CD8-positive, alpha-beta memory T cell (primary cell): ENCODE results near the gene CKAP5. TPM values are rescaled to one million over a fixed set of nuclear protein-coding genes. Genes with fewer than 3 reads are reported as not detected.
A peak's percentile ranks its signal among the peaks of the same experiment; 100 is the strongest.

ENCODE experiments used
- CTCF ChIA-PET: fragments of 350-600 bp; sonication (Branson Sonifier 250); formaldehyde crosslinking; loops from one replicate; lab custom pipeline; 2021; ENCODE audit warnings: antibody characterized with exemption; lab: Charles Lee
- POLR2A ChIA-PET: fragments of 350-600 bp; sonication (Branson Sonifier 250); formaldehyde crosslinking; loops from one replicate; lab custom pipeline; 2021; ENCODE audit warnings: antibody characterized with exemption; lab: Charles Lee
- DNase-seq, 5 donors: peaks; one replicate each; pipeline versions ENCODE4 v3.0.0 to v3.0.0-alpha.2; 2020 to 2022; ENCODE audit warnings: mixed read lengths in 1 of 5
- H3K27ac ChIP-seq: one replicate; pipeline ENCODE4 v1.7.0; 2013; ENCODE audit warnings: low read depth, mild to moderate bottlenecking, low read length, moderate library complexity
- H3K27me3 ChIP-seq: 2 replicates; pipeline ENCODE4 v1.7.0; 2013; ENCODE audit warnings: low read length, mild to moderate bottlenecking; ENCODE audit not compliant: insufficient read depth, poor library complexity, severe bottlenecking
- H3K36me3 ChIP-seq: 2 replicates; pipeline ENCODE4 v1.7.0; 2013; ENCODE audit warnings: mild to moderate bottlenecking, low read length, moderate library complexity; ENCODE audit not compliant: insufficient read depth
- H3K4me1 ChIP-seq: 2 replicates; pipeline ENCODE4 v1.7.0; 2013; ENCODE audit warnings: mild to moderate bottlenecking, low read length, moderate library complexity; ENCODE audit not compliant: insufficient read depth
- H3K4me3 ChIP-seq: 2 replicates; pipeline ENCODE4 v1.7.0; 2013; ENCODE audit warnings: mild to moderate bottlenecking, low read length
- H3K9me3 ChIP-seq: 2 replicates; pipeline ENCODE4 v1.7.0; 2013; ENCODE audit warnings: mild to moderate bottlenecking, low read length
- H3K27ac Mint-ChIP-seq, 8 donors: one replicate each; pipeline ENCODE4 v1.8.0; 2020 to 2021; ENCODE audit warnings: mixed read lengths in 8 of 8, mild to moderate bottlenecking in 6 of 8, inconsistent platforms in 3 of 8, moderate library complexity in 3 of 8
- H3K27me3 Mint-ChIP-seq, 2 donors: one replicate each; pipeline ENCODE4 v1.8.0; 2020 to 2021; ENCODE audit warnings: mixed read lengths in 2 of 2, mild to moderate bottlenecking in 1 of 2, moderate library complexity in 1 of 2
- H3K36me3 Mint-ChIP-seq, 3 donors: one replicate each; pipeline ENCODE4 v1.8.0; 2020 to 2021; ENCODE audit warnings: mixed read lengths in 3 of 3, inconsistent platforms in 1 of 3, mild to moderate bottlenecking in 1 of 3
- H3K4me1 Mint-ChIP-seq, 3 donors: one replicate each; pipeline ENCODE4 v1.8.0; 2020 to 2021; ENCODE audit warnings: mixed read lengths in 3 of 3, inconsistent platforms in 1 of 3, mild to moderate bottlenecking in 1 of 3
- H3K4me3 Mint-ChIP-seq, 7 donors: one replicate each; pipeline ENCODE4 v1.8.0; 2020 to 2021; ENCODE audit warnings: mixed read lengths in 7 of 7, mild to moderate bottlenecking in 6 of 7, moderate library complexity in 4 of 7, inconsistent platforms in 2 of 7
- H3K9me3 Mint-ChIP-seq, 5 donors: one replicate each; pipeline ENCODE4 v1.8.0; 2020 to 2022; ENCODE audit warnings: mixed read lengths in 5 of 5, mild to moderate bottlenecking in 3 of 5, moderate library complexity in 2 of 5, inconsistent platforms in 1 of 5
- polyA plus RNA-seq: library from polyadenylated mRNA; unstranded; fragments of 300-500 nt; fragmentation: Illumina TruSeq; gene quantifications from one replicate; pipeline ENCODE4 v1.2.3, GENCODE V29; 2021
- total RNA-seq, 2 experiments: library from RNA; stranded (reverse); gene quantifications; one replicate each; pipeline ENCODE4 v1.2.3, GENCODE V29; 2021

The CKAP5 gene
- total and polyA plus RNA-seq, 3 experiments from 2014 or later = 14.2 to 127 (median 114) TPM

GRCh38 chr11:46743043-46743442, 103.0 kb downstream of the CKAP5 start:
- Mint-ChIP-seq H3K27ac (peak overlapping the region in 3 of 8 donors; percentile 1 to 66 (median 5)), H3K27me3 (no peaks in the 10 kb centered on the region), H3K4me1 (no peaks in the 10 kb centered on the region), H3K4me3 (no peak overlapping the region), H3K36me3 (peaks cover 5 to 68% (median 23%) of the 10 kb centered on the region in 3 donors), H3K9me3 (no peaks in the 10 kb centered on the region)
- DNase-seq = no peak
- Histone ChIP-seq H3K4me1 (no peaks in the 10 kb centered on the region), H3K27me3 (no peaks in the 10 kb centered on the region), H3K4me3 (no peak overlapping the region), H3K27ac (no peak overlapping the region), H3K9me3 (no peaks in the 10 kb centered on the region), H3K36me3 (peaks cover 32% of the 10 kb centered on the region)
- ChIA-PET CTCF (interaction anchor here (0.8 kb wide), 1 partner anchor 86 kb away, joined by 3 read pairs; no protein-coding TSS in a partner anchor), POLR2A (no interaction called here)

- no peaks in the 10 kb centered on the region for H3K4me1 Mint-ChIP-seq
- H3K27me3 ChIP-seq = no peaks in the 10 kb centered on the region
- POLR2A ChIA-PET = interaction anchor here (0.6 kb wide), 1 partner anchor 1018 kb away, joined by 3 read pairs; no protein-coding TSS in a partner anchor
- H3K4me3 Mint-ChIP-seq = no peak overlapping the region
- peaks cover 5 to 58% (median 20%) of the 10 kb centered on the region in 3 donors for H3K36me3 Mint-ChIP-seq
- H3K27me3 Mint-ChIP-seq = no peaks in the 10 kb centered on the region
- no peak for DNase-seq
- H3K27ac Mint-ChIP-seq = peak overlapping the region in 4 of 8 donors; percentile 4 to 60 (median 56)
- H3K27ac ChIP-seq = no peak overlapping the region
- H3K9me3 Mint-ChIP-seq = no peaks in the 10 kb centered on the region
- peaks cover 32% of the 10 kb centered on the region for H3K36me3 ChIP-seq
- no peaks in the 10 kb centered on the region for H3K4me1 ChIP-seq
- CTCF ChIA-PET = no interaction called here
- no peaks in the 10 kb centered on the region for H3K9me3 ChIP-seq
- H3K4me3 ChIP-seq = no peak overlapping the region
These were observed 104.2 kb downstream of the CKAP5 start for GRCh38 chr11:46741600-46742484.

GRCh38 chr11:46738887-46739286, 107.2 kb downstream of the CKAP5 start:
- Histone ChIP-seq H3K4me1 (no peaks in the 10 kb centered on the region), H3K36me3 (peaks cover 8% of the 10 kb centered on the region), H3K9me3 (no peaks in the 10 kb centered on the region), H3K4me3 (no peak overlapping the region), H3K27me3 (no peaks in the 10 kb centered on the region), H3K27ac (no peak overlapping the region)
- H3K27ac Mint-ChIP-seq = no peak overlapping the region
- H3K4me1 Mint-ChIP-seq = no peaks in the 10 kb centered on the region
- no peak for DNase-seq
- CTCF ChIA-PET = no interaction called here
- POLR2A ChIA-PET = no interaction called here
- H3K4me3 Mint-ChIP-seq = no peak overlapping the region
- no peaks in the 10 kb centered on the region for H3K9me3 Mint-ChIP-seq
- H3K36me3 Mint-ChIP-seq = peaks cover 3 to 28% (median 13%) of the 10 kb centered on the region in 3 donors
- no peaks in the 10 kb centered on the region for H3K27me3 Mint-ChIP-seq

GRCh38 chr11:46737699-46738098, 108.4 kb downstream of the CKAP5 start:
- POLR2A ChIA-PET = no interaction called here
- Mint-ChIP-seq H3K9me3 (no peaks in the 10 kb centered on the region), H3K36me3 (peaks cover 0 to 16% (median 3%) of the 10 kb centered on the region in 3 donors), H3K4me1 (no peaks in the 10 kb centered on the region), H3K4me3 (no peak overlapping the region), H3K27ac (no peak overlapping the region), H3K27me3 (no peaks in the 10 kb centered on the region)
- Histone ChIP-seq H3K27me3 (no peaks in the 10 kb centered on the region), H3K27ac (no peak overlapping the region), H3K4me3 (no peak overlapping the region), H3K4me1 (no peaks in the 10 kb centered on the region), H3K36me3 (no peaks in the 10 kb centered on the region), H3K9me3 (no peaks in the 10 kb centered on the region)
- CTCF ChIA-PET = no interaction called here
- DNase-seq = no peak

- H3K4me3 ChIP-seq = no peak overlapping the region
- Mint-ChIP-seq H3K4me3 (no peak overlapping the region), H3K27ac (no peak overlapping the region), H3K4me1 (no peaks in the 10 kb centered on the region), H3K9me3 (no peaks in the 10 kb centered on the region), H3K27me3 (no peaks in the 10 kb centered on the region), H3K36me3 (peaks cover 0 to 6% (median 0%) of the 10 kb centered on the region in 3 donors)
- H3K4me1 ChIP-seq = no peaks in the 10 kb centered on the region
- no peaks in the 10 kb centered on the region for H3K27me3 ChIP-seq
- no peak overlapping the region for H3K27ac ChIP-seq
- no peak for DNase-seq
- POLR2A ChIA-PET = no interaction called here
- CTCF ChIA-PET = no interaction called here
- H3K9me3 ChIP-seq = no peaks in the 10 kb centered on the region
- no peaks in the 10 kb centered on the region for H3K36me3 ChIP-seq
These were observed 109.5 kb downstream of the CKAP5 start for GRCh38 chr11:46736615-46737014.

GRCh38 chr11:46736146-46736545, 109.9 kb downstream of the CKAP5 start:
- Histone ChIP-seq H3K27me3 (no peaks in the 10 kb centered on the region), H3K9me3 (no peaks in the 10 kb centered on the region), H3K4me1 (no peaks in the 10 kb centered on the region), H3K4me3 (no peak overlapping the region), H3K27ac (no peak overlapping the region), H3K36me3 (no peaks in the 10 kb centered on the region)
- Mint-ChIP-seq H3K9me3 (no peaks in the 10 kb centered on the region), H3K4me1 (no peaks in the 10 kb centered on the region), H3K27ac (no peak overlapping the region), H3K4me3 (no peak overlapping the region), H3K27me3 (no peaks in the 10 kb centered on the region), H3K36me3 (peaks cover 0 to under 1% (median 0%) of the 10 kb centered on the region in 3 donors)
- CTCF ChIA-PET = no interaction called here
- POLR2A ChIA-PET = no interaction called here
- no peak for DNase-seq

GRCh38 chr11:46733234-46733633, 112.8 kb downstream of the CKAP5 start:
- Mint-ChIP-seq H3K36me3 (no peaks in the 10 kb centered on the region), H3K4me1 (no peaks in the 10 kb centered on the region), H3K27ac (peak overlapping the region in 1 of 8 donors; percentile 32), H3K9me3 (no peaks in the 10 kb centered on the region), H3K27me3 (no peaks in the 10 kb centered on the region), H3K4me3 (no peak overlapping the region)
- CTCF ChIA-PET = no interaction called here
- Histone ChIP-seq H3K27me3 (no peaks in the 10 kb centered on the region), H3K36me3 (no peaks in the 10 kb centered on the region), H3K27ac (no peak overlapping the region), H3K4me3 (no peak overlapping the region), H3K4me1 (no peaks in the 10 kb centered on the region), H3K9me3 (no peaks in the 10 kb centered on the region)
- DNase-seq = no peak
- POLR2A ChIA-PET = no interaction called here

- no peaks in the 10 kb centered on the region for H3K36me3 Mint-ChIP-seq
- Histone ChIP-seq H3K4me1 (no peaks in the 10 kb centered on the region), H3K4me3 (no peak overlapping the region), H3K36me3 (no peaks in the 10 kb centered on the region), H3K9me3 (no peaks in the 10 kb centered on the region), H3K27me3 (no peaks in the 10 kb centered on the region), H3K27ac (no peak overlapping the region)
- no peak overlapping the region for H3K27ac Mint-ChIP-seq
- H3K9me3 Mint-ChIP-seq = no peaks in the 10 kb centered on the region
- no peaks in the 10 kb centered on the region for H3K4me1 Mint-ChIP-seq
- no peak overlapping the region for H3K4me3 Mint-ChIP-seq
- CTCF ChIA-PET = no interaction called here
- DNase-seq = no peak
- POLR2A ChIA-PET = no interaction called here
- H3K27me3 Mint-ChIP-seq = no peaks in the 10 kb centered on the region
These were observed 114.5 kb downstream of the CKAP5 start for GRCh38 chr11:46731545-46731944.
